GM20000 (cell line): ENCODE measurements around the gene MICAL1.

Experiments
- DNase-seq: peaks from one replicate; pipeline ENCODE4 v3.0.0; 2012; ENCODE audit warnings: low spot score
- TF ChIP-seq, protein P1 (sequence below): IDR thresholded peaks from 2 replicates; pipeline ENCODE4 v1.5.1; 2012; ENCODE audit warnings: mild to moderate bottlenecking, control low read depth; ENCODE audit errors: extremely low read depth, missing control alignments

Gene MICAL1

DNA sequence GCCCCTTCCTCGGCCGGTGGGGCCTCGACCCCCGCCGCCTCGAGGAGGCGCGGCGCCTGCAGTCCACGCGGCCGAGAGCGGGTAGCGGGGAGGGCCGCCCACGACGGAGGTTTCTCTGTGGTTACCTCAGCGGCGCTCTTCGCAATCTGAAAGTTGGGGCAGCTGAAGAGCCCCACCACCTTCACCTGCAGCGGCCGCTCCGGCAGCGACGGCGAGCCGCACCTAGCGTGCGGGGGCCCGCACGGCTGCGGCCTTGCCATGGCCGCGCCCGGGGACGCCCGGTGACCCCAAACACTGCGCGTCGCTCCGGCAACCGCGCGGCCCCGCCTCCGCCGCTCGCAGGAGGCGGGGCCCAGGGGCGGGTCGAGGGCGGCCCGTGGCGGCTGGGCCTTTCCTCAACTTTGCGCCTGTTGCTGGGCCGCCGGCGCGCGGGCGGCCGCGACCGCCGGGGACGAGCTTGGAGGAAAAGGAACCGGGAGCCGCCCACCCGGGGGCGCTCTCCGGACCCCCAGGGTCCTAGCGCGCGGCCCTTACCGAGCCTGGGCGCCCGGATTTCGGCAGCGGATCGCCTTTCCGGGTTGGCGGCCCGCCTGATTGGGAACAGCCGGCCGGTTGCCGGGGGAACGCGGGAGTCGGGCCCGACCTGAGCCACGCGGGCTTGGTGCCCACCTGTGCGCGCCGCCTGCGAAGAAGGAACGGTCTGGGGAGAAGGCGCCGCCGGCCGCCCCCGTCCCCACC, 15.1 kb downstream of the MICAL1 start, which contains the start of the genes PPIL6 and SMPD2:
TSS of gene PPIL6 (minus strand) at position 298 of the 738 bp plus-strand sequence. CDS start at position 260, 38 bp downstream.
TSS of gene SMPD2 (plus strand) at position 394 of the 738 bp plus-strand sequence. CDS start 398 bp downstream, outside the sequence.
- peak; percentile 97 for DNase-seq
- TF ChIP-seq, protein P1, sequence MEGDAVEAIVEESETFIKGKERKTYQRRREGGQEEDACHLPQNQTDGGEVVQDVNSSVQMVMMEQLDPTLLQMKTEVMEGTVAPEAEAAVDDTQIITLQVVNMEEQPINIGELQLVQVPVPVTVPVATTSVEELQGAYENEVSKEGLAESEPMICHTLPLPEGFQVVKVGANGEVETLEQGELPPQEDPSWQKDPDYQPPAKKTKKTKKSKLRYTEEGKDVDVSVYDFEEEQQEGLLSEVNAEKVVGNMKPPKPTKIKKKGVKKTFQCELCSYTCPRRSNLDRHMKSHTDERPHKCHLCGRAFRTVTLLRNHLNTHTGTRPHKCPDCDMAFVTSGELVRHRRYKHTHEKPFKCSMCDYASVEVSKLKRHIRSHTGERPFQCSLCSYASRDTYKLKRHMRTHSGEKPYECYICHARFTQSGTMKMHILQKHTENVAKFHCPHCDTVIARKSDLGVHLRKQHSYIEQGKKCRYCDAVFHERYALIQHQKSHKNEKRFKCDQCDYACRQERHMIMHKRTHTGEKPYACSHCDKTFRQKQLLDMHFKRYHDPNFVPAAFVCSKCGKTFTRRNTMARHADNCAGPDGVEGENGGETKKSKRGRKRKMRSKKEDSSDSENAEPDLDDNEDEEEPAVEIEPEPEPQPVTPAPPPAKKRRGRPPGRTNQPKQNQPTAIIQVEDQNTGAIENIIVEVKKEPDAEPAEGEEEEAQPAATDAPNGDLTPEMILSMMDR: no peak

DNA sequence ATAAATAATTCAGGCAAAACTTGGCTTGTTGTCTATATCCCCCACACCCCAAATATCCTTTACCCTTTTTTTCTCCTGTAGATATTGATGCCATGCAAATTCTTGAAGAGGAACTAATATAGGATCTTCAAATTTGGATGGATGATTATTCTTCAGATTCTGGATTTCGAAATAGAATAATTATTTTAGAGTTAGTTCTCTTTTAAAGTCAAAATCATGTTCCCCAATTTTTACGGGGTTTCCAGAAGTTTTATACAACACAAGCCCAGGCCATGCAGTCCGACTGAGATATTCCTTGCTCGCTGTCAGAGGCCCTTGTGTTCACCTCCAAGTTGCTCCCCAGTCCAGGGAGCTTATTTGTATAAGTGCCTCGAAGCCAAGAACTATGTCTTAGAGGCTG, 19.5 kb downstream of the MICAL1 start:
- TF ChIP-seq, protein P1: no peak
- no peak for DNase-seq

DNA sequence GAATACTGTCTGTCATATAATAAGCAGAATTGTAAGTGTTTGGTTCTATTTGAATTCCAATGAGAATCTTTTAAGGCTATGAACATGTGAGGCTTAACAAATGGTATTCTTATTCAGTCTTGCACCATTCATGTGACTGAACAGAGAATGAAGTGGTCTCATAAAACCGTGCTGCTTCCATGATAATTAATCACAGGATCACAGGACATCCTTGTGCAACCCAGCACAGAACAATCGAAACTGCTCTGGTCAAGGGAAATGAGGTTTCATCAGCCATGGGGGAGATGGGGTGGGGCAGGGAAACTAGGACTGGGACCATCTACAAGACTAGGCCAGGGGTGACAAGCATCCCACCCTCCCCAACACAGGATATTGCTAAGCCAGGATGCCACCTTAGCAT, 21.1 kb downstream of the MICAL1 start:
- TF ChIP-seq, protein P1: no peak
- no peak for DNase-seq

DNA sequence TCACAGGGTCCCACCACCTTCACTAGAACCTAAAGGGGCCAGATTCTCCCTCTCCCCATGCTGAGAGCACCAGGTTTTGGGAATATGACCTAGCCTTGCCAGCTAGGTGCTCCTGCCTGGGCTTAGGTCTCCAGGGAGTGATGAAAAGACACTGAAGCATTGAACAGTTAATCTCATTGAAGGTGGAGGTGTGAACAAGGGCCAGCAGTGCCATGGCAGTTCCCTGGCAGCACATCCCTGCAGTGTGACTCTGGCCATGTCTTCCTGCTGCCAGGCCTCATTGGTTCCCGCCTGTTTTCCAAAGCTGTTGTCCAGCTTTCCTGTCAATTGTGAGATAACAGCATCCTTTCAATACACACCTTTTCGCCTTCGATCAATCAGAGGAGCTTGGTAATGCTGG, 26.1 kb downstream of the MICAL1 start:
- no peak for DNase-seq

DNA sequence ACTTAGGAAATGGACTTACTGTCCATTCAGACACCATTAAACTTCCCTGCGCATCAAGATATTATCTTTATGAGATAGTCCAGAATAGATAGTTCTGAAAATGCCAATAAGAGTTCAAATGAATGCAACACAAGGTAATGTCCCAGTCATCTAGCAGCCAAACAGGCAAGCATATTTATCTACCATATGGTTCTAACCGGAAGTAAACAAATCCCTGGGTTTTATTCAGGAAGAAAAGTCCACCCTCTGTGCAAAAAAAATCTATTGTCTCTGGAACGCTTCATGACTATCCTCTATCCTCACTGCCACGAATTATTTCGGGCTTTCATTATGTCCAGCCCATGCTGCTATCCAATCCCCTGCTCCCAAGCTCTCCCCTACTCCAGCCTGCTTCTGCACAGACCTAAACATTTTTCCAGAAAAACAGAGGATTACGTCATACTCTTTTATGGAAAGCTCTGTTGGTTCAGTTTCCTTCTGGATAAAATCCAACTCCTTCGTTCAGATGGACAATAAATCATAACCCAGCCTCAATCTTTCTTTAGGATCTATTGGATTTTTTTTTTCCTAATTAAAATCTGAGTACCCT, 26.6 kb downstream of the MICAL1 start:
- TF ChIP-seq, protein P1: no peak
- DNase-seq: no peak

More for the DNA sequence above, 26.1 kb downstream of the MICAL1 start:
- TF ChIP-seq, protein P1: no peak

DNA sequence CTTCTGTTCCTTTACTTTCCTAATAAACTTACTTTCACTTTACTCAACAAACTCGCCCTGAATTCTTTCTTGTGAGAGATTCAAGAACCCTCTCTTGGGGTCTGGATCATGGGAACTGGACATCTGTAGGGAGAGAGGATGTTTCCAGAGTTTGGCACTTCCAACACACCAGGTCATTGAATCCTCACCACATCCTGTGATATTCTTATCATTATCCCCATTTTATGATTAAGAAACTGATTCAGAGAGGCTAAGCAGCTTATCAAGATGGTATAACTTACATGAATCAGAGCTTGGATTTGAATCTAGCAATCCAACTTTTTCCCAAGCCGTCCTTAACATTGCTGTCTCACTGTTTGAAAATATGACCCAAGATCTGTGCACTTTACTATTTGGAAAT, 30.6 kb downstream of the MICAL1 start:
- TF ChIP-seq, protein P1: no peak
- no peak for DNase-seq

DNA sequence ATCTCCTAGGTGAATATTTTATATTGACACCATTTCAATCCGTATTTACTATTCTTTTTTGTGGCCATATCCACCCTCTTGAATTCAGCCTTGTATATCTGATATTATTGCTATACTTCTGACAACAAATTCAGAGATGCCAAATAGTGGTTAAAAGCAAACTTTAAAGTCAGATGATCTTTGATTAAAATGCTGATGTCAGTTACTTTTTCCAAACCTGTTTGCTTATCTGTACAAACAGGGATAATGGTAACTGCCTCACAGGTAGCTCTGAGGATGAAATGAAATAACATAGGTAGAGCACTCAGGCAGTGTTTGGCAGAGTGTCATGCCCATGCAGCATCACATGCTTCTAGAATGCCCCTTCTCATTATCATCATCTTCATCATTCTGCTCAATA, 34.4 kb downstream of the MICAL1 start:
- no peak for DNase-seq
- TF ChIP-seq, protein P1: no peak
